ENCODE data around the gene TXNDC17. TPM values are rescaled to one million over a fixed set of nuclear protein-coding genes. Genes with fewer than 3 reads are reported as not detected.

The TXNDC17 gene
- total and polyA plus RNA-seq, 2 of the 8 experiments (the other 6 are each of a cell fraction or from before 2014, with no cell fraction given) = 182 to 410 TPM

DNA sequence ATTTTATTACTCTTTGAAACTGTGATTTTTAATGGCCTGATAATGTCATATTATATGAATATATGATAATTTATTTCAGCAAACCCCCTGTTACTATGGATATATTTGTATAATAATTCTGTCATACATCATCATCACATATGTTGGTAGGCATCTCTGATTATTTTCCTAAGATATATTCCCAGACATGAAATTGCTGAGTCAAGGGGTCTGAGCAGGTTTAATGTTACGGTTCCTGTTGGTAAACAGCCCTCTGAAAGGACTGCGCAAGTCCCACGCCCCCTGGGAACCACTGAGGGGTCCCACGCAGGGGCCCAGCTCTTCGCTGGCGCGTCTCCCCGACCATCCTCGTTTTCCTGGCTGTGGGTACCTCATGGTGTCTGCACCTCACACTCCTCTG, 48.1 kb downstream of the TXNDC17 start:
- DNase-seq (ENCODE audit: low read depth in 1 of 2, low spot score in 2 of 2) = no peak
- WGBS, 2 experiments (ENCODE audit: extremely low coverage in 1 of 2, insufficient coverage in 1 of 2, insufficient read length in 1 of 2, insufficient replicate concordance in 2 of 2, low coverage in 1 of 2, low lambda C conversion rate in 2 of 2, missing lambda C conversion rate in 1 of 2) = 94% methylated on average over 9 of the region's 9 CpGs; no CpG with 5 or more reads in 1 of the 2 experiments

More for the DNA sequence above, 48.1 kb downstream of the TXNDC17 start:
- Histone ChIP-seq H3K23ac (ENCODE audit: insufficient read length) (no peak overlapping the region), H3K27me3 (replicated peaks in 1 of 4; ENCODE audit: control insufficient read depth in 3 of 4, extremely low read depth in 1 of 4, insufficient read depth in 3 of 4, low read length in 3 of 4) (no peaks in the 10 kb centered on the region; a peak in 1 of 7 replicates), H4K91ac (replicated peaks; ENCODE audit: insufficient read length, low read length) (no peak overlapping the region), H3K9ac (replicated peaks in 1 of 4; ENCODE audit: extremely low read depth in 1 of 4, low read depth in 3 of 4, low read length in 3 of 4) (no peak overlapping the region), H3K4me2 (ENCODE audit: insufficient read depth in 1 of 2, low read depth in 2 of 2, low read length in 2 of 2) (no peak overlapping the region), H2BK20ac (ENCODE audit: low read length) (no peak overlapping the region), H3K14ac (ENCODE audit: insufficient read length) (no peak overlapping the region), H3K23me2 (ENCODE audit: low read depth, low read length) (peaks cover 4% of the 10 kb centered on the region; the same call in 1 of the 2 replicates), H4K20me1 (replicated peaks in 1 of 2; ENCODE audit: control insufficient read depth in 1 of 2, insufficient read depth in 2 of 2, low read length in 2 of 2) (peaks cover 0 to 2% of the 10 kb centered on the region in 2 experiments), H3K56ac (replicated peaks; ENCODE audit: insufficient read length, low read depth, low read length) (no peak overlapping the region), H3K79me1 (ENCODE audit: low read depth, low read length) (no peaks in the 10 kb centered on the region), H3K79me2 (ENCODE audit: control insufficient read depth in 1 of 2, insufficient read depth in 2 of 2, low read length in 2 of 2) (no peaks in the 10 kb centered on the region), H2AK5ac (ENCODE audit: low read depth, low read length) (no peak overlapping the region), H2BK12ac (ENCODE audit: low read depth, low read length) (no peak overlapping the region), H3K9me3 (ENCODE audit: insufficient read depth in 2 of 2, low read depth in 1 of 2, low read length in 1 of 2) (no peaks in the 10 kb centered on the region), H2BK120ac (replicated peaks; ENCODE audit: low read depth, low read length) (no peak overlapping the region), H4K8ac (ENCODE audit: extremely low read depth, insufficient read depth, low read length) (no peak overlapping the region), H3K4ac (replicated peaks; ENCODE audit: insufficient read length, low read depth, low read length) (no peak overlapping the region), H3K4me1 (replicated peaks in 1 of 4; ENCODE audit: control insufficient read depth in 3 of 4, insufficient read depth in 4 of 4, low read length in 3 of 4) (no peaks in the 10 kb centered on the region), H2BK15ac (ENCODE audit: low read length) (no peak overlapping the region), H2AFZ (ENCODE audit: low read length) (no peak overlapping the region), H3K4me3 (ENCODE audit: extremely low read depth in 1 of 4, insufficient read depth in 2 of 4, low read depth in 3 of 4, low read length in 4 of 4) (no peak overlapping the region), H3K27ac (ENCODE audit: low read depth, low read length) (no peak overlapping the region), H3K36me3 (ENCODE audit: control insufficient read depth in 2 of 4, insufficient read depth in 4 of 4, low read length in 3 of 4) (no peaks in the 10 kb centered on the region), H2BK5ac (ENCODE audit: low read depth, low read length) (no peak overlapping the region), H3K18ac (ENCODE audit: extremely low read depth, low read length) (no peak overlapping the region), H4K5ac (ENCODE audit: insufficient read length, low read depth, low read length) (no peak overlapping the region)
- ChIA-PET POLR2A (ENCODE audit: partially characterized antibody) (interaction anchor here (1.6 kb wide), 1 partner anchor 11 kb away, joined by 4 read pairs; no protein-coding TSS in a partner anchor), CTCF (ENCODE audit: partially characterized antibody) (interaction anchor here (1.2 to 1.8 kb wide), 3 partner anchors 11 to 61 kb away, joined by 3 to 6 read pairs (median 5); no protein-coding TSS in a partner anchor)
- no peak for FAIRE-seq
- TF ChIP-seq BACH1 (IDR thresholded peaks at IDR 0.05; ENCODE audit: low read length) = no peak
- TF ChIP-seq, protein P1, sequence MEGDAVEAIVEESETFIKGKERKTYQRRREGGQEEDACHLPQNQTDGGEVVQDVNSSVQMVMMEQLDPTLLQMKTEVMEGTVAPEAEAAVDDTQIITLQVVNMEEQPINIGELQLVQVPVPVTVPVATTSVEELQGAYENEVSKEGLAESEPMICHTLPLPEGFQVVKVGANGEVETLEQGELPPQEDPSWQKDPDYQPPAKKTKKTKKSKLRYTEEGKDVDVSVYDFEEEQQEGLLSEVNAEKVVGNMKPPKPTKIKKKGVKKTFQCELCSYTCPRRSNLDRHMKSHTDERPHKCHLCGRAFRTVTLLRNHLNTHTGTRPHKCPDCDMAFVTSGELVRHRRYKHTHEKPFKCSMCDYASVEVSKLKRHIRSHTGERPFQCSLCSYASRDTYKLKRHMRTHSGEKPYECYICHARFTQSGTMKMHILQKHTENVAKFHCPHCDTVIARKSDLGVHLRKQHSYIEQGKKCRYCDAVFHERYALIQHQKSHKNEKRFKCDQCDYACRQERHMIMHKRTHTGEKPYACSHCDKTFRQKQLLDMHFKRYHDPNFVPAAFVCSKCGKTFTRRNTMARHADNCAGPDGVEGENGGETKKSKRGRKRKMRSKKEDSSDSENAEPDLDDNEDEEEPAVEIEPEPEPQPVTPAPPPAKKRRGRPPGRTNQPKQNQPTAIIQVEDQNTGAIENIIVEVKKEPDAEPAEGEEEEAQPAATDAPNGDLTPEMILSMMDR (IDR thresholded peaks at IDR 0.05; ENCODE audit: control extremely low read depth in 1 of 3, insufficient read depth in 1 of 3, low read depth in 1 of 3, low read length in 3 of 3) = no peak
- no peak for TF ChIP-seq CBX8 (IDR thresholded peaks at IDR 0.05; ENCODE audit: borderline replicate concordance, low read depth, low read length)
- TF ChIP-seq, protein P2, sequence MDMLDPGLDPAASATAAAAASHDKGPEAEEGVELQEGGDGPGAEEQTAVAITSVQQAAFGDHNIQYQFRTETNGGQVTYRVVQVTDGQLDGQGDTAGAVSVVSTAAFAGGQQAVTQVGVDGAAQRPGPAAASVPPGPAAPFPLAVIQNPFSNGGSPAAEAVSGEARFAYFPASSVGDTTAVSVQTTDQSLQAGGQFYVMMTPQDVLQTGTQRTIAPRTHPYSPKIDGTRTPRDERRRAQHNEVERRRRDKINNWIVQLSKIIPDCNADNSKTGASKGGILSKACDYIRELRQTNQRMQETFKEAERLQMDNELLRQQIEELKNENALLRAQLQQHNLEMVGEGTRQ (IDR thresholded peaks at IDR 0.05; ENCODE audit: low read length) = no peak
- no peak for TF ChIP-seq BCL11A (IDR thresholded peaks at IDR 0.05; ENCODE audit: low read depth in 2 of 2, low read length in 2 of 2)
- TF ChIP-seq NANOG (IDR thresholded peaks at IDR 0.05; ENCODE audit: insufficient read depth, low read depth, low read length, poor library complexity, severe bottlenecking) = no peak
- no peak for TF ChIP-seq RXRA (IDR thresholded peaks at IDR 0.05; ENCODE audit: insufficient read depth, low read depth, low read length)
